NCI-H526 (cell line): ENCODE measurements around the gene PPHLN1.
"Not testable (repeated sequence)": the region's sequence is repeated elsewhere in the genome, so short reads cannot be mapped to it uniquely, and the experiment has no call there.

Source experiments
- DNase-seq, 2 experiments: peaks; one replicate each; lab custom pipeline; 2025; lab: John Stamatoyannopoulos, UW

Gene PPHLN1

GRCh38 chr12:42370013-42370412 lies 44.0 kb downstream of the PPHLN1 start:
- DNase-seq, result peak in 1 of 2 experiments; percentile 38

- DNase-seq, result peak; percentile 20 to 64
These were observed 46.3 kb downstream of the PPHLN1 start for GRCh38 chr12:42372154-42372791.

GRCh38 chr12:42373669-42374068 lies 47.7 kb downstream of the PPHLN1 start:
- DNase-seq, result no peak

GRCh38 chr12:42380733-42381132 lies 54.8 kb downstream of the PPHLN1 start:
- DNase-seq, result no peak

GRCh38 chr12:42382013-42382696 lies 56.2 kb downstream of the PPHLN1 start:
- no peak for DNase-seq

GRCh38 chr12:42385326-42385841 lies 59.4 kb downstream of the PPHLN1 start:
- no peak for DNase-seq

GRCh38 chr12:42386308-42386707 lies 60.3 kb downstream of the PPHLN1 start:
- DNase-seq, result no peak

- DNase-seq, result not testable (repeated sequence)
These were observed 62.1 kb downstream of the PPHLN1 start for GRCh38 chr12:42388086-42388485.

- DNase-seq, result no peak
These were observed 68.5 kb downstream of the PPHLN1 start for GRCh38 chr12:42394429-42394828.

- DNase-seq, result no peak
These were observed 70.7 kb downstream of the PPHLN1 start for GRCh38 chr12:42396473-42397259.

- DNase-seq, result no peak
These were observed 76.9 kb downstream of the PPHLN1 start for GRCh38 chr12:42402821-42403411.

GRCh38 chr12:42407306-42407705 lies 81.3 kb downstream of the PPHLN1 start:
- no peak for DNase-seq

GRCh38 chr12:42409471-42409870 lies 83.5 kb downstream of the PPHLN1 start:
- no peak for DNase-seq

GRCh38 chr12:42410340-42410739 lies 84.4 kb downstream of the PPHLN1 start:
- DNase-seq, result no peak

GRCh38 chr12:42420395-42420794 lies 94.4 kb downstream of the PPHLN1 start:
- no peak for DNase-seq

GRCh38 chr12:42421844-42422779 lies 96.1 kb downstream of the PPHLN1 start:
- DNase-seq, result no peak

- DNase-seq, result no peak
These were observed 96.8 kb downstream of the PPHLN1 start for GRCh38 chr12:42422785-42423184.

- DNase-seq, result no peak
These were observed 100.8 kb downstream of the PPHLN1 start for GRCh38 chr12:42426746-42427145.

- DNase-seq, result no peak
These were observed 102.9 kb downstream of the PPHLN1 start for GRCh38 chr12:42428850-42429249.

GRCh38 chr12:42432517-42433140 lies 106.7 kb downstream of the PPHLN1 start:
- no peak for DNase-seq

- DNase-seq, result no peak
These were observed 114.6 kb downstream of the PPHLN1 start for GRCh38 chr12:42440608-42441007.
